ENCODE results near the gene SLC45A2. TPM values are rescaled to one million over a fixed set of nuclear protein-coding genes. Genes with fewer than 3 reads are reported as not detected.

SLC45A2 gene
- total RNA-seq, 3 donors from 2014 or later (not counting 1 experiment from before 2014, with no cell fraction given), result not detected

DNA sequence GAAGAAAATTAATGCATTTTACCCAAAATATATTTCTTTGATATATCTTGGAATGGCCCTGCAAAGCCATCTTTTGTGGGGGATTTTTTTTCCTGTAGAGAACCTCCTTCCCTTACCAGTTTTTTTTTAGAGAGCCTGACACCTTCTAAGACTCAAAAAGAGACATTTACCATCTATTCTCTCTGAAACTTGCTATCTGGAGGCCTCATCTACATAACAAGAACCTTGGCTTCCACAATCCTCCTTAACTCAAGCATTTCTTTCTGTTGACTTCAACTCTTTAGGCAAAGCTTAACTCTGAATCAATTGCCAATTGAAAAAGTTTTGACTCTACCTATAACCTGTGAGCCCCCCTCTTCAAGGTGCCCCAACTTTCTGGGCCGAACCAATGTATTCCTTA lies 6.2 kb downstream of the SLC45A2 start:
- 91% methylated on average over 1 of the region's 1 CpG for WGBS (ENCODE audit: insufficient coverage)
- TF ChIP-seq, protein P1, sequence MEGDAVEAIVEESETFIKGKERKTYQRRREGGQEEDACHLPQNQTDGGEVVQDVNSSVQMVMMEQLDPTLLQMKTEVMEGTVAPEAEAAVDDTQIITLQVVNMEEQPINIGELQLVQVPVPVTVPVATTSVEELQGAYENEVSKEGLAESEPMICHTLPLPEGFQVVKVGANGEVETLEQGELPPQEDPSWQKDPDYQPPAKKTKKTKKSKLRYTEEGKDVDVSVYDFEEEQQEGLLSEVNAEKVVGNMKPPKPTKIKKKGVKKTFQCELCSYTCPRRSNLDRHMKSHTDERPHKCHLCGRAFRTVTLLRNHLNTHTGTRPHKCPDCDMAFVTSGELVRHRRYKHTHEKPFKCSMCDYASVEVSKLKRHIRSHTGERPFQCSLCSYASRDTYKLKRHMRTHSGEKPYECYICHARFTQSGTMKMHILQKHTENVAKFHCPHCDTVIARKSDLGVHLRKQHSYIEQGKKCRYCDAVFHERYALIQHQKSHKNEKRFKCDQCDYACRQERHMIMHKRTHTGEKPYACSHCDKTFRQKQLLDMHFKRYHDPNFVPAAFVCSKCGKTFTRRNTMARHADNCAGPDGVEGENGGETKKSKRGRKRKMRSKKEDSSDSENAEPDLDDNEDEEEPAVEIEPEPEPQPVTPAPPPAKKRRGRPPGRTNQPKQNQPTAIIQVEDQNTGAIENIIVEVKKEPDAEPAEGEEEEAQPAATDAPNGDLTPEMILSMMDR (IDR thresholded peaks at IDR 0.05), result no peak
- no peak for ATAC-seq
- H3K4me3 Mint-ChIP-seq, result no peak overlapping the region
- no peaks in the 10 kb centered on the region for H3K27me3 Mint-ChIP-seq (ENCODE audit: low read depth in 2 of 2)
- H3K27me3 ChIP-seq (ENCODE audit: control insufficient read depth, insufficient read depth, low read length), result no peaks in the 10 kb centered on the region
- no peak for DNase-seq
- H3K9me3 ChIP-seq (ENCODE audit: control insufficient read depth, insufficient read depth, low read length), result no peaks in the 10 kb centered on the region
- no peak overlapping the region for H3K4me3 ChIP-seq (ENCODE audit: low read length)
- H3K27ac ChIP-seq (ENCODE audit: low read length), result no peak overlapping the region
- no peaks in the 10 kb centered on the region for H3K4me1 Mint-ChIP-seq
- no peaks in the 10 kb centered on the region for H3K9me3 Mint-ChIP-seq
- H3K36me3 Mint-ChIP-seq, result no peaks in the 10 kb centered on the region
- H3K4me1 ChIP-seq (ENCODE audit: control insufficient read depth, insufficient read depth, low read length), result no peaks in the 10 kb centered on the region
- intact Hi-C loops (cut with micrococcal nuclease), result no loop called here
- no peak overlapping the region for H3K27ac Mint-ChIP-seq
- H3K36me3 ChIP-seq (ENCODE audit: control insufficient read depth, insufficient read depth, low read length), result no peaks in the 10 kb centered on the region

DNA sequence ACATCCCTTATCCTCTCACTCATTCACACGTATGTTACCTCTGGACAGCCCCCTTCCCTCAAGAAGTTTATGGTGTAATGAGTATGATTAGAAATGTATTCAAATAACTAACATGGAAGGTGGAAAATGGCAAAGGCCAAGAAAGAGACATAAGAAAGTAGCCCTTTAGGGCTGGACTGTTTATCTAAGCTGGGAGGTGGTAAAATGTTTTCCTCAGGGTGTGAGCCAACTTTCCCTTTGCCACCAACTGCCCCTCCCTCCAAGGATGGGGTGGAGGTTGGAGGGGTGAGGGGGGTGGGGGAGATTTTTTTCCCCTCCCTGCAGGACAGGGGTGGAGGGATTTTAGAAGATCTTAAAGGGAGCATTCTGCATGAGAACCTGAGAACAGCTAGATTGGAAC lies 8.2 kb downstream of the SLC45A2 start:
- H3K4me1 Mint-ChIP-seq, result no peaks in the 10 kb centered on the region
- ATAC-seq, result no peak
- H3K9me3 ChIP-seq (ENCODE audit: control insufficient read depth, insufficient read depth, low read length), result no peaks in the 10 kb centered on the region
- H3K27me3 ChIP-seq (ENCODE audit: control insufficient read depth, insufficient read depth, low read length), result no peaks in the 10 kb centered on the region
- H3K4me3 Mint-ChIP-seq, result no peak overlapping the region
- no peak overlapping the region for H3K27ac Mint-ChIP-seq
- H3K4me1 ChIP-seq (ENCODE audit: control insufficient read depth, insufficient read depth, low read length), result no peaks in the 10 kb centered on the region
- H3K27ac ChIP-seq (ENCODE audit: low read length), result no peak overlapping the region
- H3K36me3 Mint-ChIP-seq, result no peaks in the 10 kb centered on the region
- TF ChIP-seq, protein P1 (IDR thresholded peaks at IDR 0.05), result no peak
- H3K4me3 ChIP-seq (ENCODE audit: low read length), result no peak overlapping the region
- no peaks in the 10 kb centered on the region for H3K9me3 Mint-ChIP-seq
- peaks cover 0 to 5% of the 10 kb centered on the region in 2 donors for H3K27me3 Mint-ChIP-seq (ENCODE audit: low read depth in 2 of 2)
- no peak for DNase-seq
- H3K36me3 ChIP-seq (ENCODE audit: control insufficient read depth, insufficient read depth, low read length), result no peaks in the 10 kb centered on the region
- WGBS (ENCODE audit: insufficient coverage), result no CpG with 5 or more reads among the region's 1 CpG
- intact Hi-C loops (cut with micrococcal nuclease), result no loop called here

DNA sequence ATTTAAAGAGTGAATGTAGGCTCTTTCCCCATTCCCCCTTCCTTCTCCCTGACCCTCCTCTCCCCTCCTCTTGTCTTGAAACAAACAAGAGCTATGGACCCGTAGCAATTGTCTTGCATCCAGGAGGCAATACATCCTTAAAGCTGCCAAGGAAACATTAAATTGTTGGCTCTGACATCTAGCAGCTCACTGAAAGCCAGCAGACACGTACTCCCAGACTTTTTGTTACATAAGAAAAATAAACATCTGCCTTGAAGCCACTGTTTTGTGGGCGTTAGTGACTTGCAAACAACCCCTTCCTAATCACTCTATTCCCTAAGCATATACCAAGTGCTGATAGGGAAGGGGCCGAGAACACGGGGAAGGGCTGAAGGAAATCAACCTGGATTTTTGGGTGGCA lies 8.6 kb downstream of the SLC45A2 start:
- ATAC-seq (no peak), DNase-seq (no peak)
- TF ChIP-seq, protein P1 (IDR thresholded peaks at IDR 0.05), result no peak
- peaks cover 0 to 5% of the 10 kb centered on the region in 2 donors for H3K27me3 Mint-ChIP-seq (ENCODE audit: low read depth in 2 of 2)
- no peaks in the 10 kb centered on the region for H3K9me3 Mint-ChIP-seq
- H3K27ac Mint-ChIP-seq, result no peak overlapping the region
- H3K9me3 ChIP-seq (ENCODE audit: control insufficient read depth, insufficient read depth, low read length), result no peaks in the 10 kb centered on the region
- WGBS (ENCODE audit: insufficient coverage), result 78% methylated on average over 5 of the region's 5 CpGs
- H3K27me3 ChIP-seq (ENCODE audit: control insufficient read depth, insufficient read depth, low read length), result no peaks in the 10 kb centered on the region
- H3K4me1 ChIP-seq (ENCODE audit: control insufficient read depth, insufficient read depth, low read length), result no peaks in the 10 kb centered on the region
- H3K4me1 Mint-ChIP-seq, result no peaks in the 10 kb centered on the region
- H3K27ac ChIP-seq (ENCODE audit: low read length), result no peak overlapping the region
- H3K4me3 ChIP-seq (ENCODE audit: low read length), result no peak overlapping the region
- intact Hi-C loops (cut with micrococcal nuclease), result no loop called here
- H3K36me3 Mint-ChIP-seq, result no peaks in the 10 kb centered on the region
- H3K36me3 ChIP-seq (ENCODE audit: control insufficient read depth, insufficient read depth, low read length), result no peaks in the 10 kb centered on the region
- H3K4me3 Mint-ChIP-seq, result no peak overlapping the region

DNA sequence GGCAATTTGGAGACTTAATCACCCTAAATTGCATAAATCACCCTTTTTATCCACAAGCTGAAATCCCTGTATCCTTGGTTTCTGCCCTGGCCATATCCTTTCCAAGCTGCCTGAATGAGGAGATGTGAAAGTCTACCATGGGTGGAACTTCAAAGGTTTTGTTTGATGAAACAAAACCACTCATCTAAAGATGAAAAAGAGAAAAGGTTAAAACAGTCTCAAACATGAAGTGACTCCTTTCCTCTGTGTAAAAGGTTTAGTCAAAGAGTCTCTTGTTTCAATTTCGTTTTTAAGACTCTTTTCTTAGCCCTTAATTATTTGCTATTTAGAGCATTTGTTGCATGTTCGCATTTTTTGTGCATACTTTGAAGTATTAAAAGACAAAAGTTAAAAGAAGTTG lies 11.2 kb downstream of the SLC45A2 start:
- H3K27ac Mint-ChIP-seq, result no peak overlapping the region
- intact Hi-C loops (cut with micrococcal nuclease), result no loop called here
- H3K4me3 Mint-ChIP-seq, result no peak overlapping the region
- H3K9me3 ChIP-seq (ENCODE audit: control insufficient read depth, insufficient read depth, low read length), result no peaks in the 10 kb centered on the region
- TF ChIP-seq, protein P1 (IDR thresholded peaks at IDR 0.05), result no peak
- no CpG with 5 or more reads among the region's 2 CpGs for WGBS (ENCODE audit: insufficient coverage)
- H3K27ac ChIP-seq (ENCODE audit: low read length), result no peak overlapping the region
- H3K9me3 Mint-ChIP-seq, result no peaks in the 10 kb centered on the region
- no peak for ATAC-seq
- no peaks in the 10 kb centered on the region for H3K4me1 ChIP-seq (ENCODE audit: control insufficient read depth, insufficient read depth, low read length)
- H3K27me3 Mint-ChIP-seq (ENCODE audit: low read depth in 2 of 2), result peaks cover 0 to 5% of the 10 kb centered on the region in 2 donors
- H3K36me3 ChIP-seq (ENCODE audit: control insufficient read depth, insufficient read depth, low read length), result no peaks in the 10 kb centered on the region
- no peaks in the 10 kb centered on the region for H3K4me1 Mint-ChIP-seq
- H3K27me3 ChIP-seq (ENCODE audit: control insufficient read depth, insufficient read depth, low read length), result no peaks in the 10 kb centered on the region
- no peaks in the 10 kb centered on the region for H3K36me3 Mint-ChIP-seq
- DNase-seq, result no peak
- no peak overlapping the region for H3K4me3 ChIP-seq (ENCODE audit: low read length)

Data from natural killer cell (primary cell).